Kidney capillary endothelial cell (primary cell): ENCODE results near the gene CLEC2A.

ENCODE experiments used
- DNase-seq: peaks from one replicate; pipeline ENCODE4 v3.0.0-alpha.2; 2018; ENCODE audit warnings: low spot score

The CLEC2A gene

DNA sequence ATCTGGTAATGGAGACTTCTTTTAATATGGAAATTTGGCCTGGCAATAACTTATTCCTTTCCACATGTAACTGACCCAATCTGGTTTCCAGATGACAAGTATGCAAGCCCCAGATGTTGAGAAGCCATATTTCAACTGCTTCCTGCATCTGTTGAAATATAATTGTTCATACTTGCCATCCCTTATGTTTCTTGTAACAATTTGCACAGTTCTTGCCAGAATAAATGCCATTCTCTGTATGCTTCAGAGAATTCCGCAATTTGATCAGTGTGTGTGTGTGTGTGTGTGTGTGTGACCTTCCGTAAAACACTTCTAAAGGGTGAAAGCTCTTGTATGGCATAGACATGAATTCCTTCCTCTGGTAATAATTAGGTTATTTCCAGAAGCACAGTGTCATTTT is 1.8 kb upstream of the CLEC2A start:
- DNase-seq, result no peak

DNA sequence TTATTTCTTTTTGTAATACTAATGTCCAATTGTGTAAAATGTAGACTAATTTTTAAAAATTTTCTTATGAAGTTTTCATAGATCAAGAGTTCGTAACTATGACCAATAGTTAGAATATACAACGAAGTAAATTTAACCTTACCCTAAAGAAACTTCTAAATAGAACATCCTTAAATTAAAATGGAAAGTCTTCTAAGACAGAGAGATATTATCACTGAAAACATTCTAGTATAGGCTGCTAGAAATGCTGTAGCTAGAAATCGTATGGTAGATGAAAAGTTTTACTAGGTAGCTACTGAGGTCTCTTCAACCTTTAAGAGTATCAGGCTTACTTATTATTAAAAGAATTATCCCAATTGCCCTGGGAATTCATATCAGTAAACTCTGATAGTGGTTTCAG is 925 bp downstream of the CLEC2A start:
- DNase-seq, result no peak

DNA sequence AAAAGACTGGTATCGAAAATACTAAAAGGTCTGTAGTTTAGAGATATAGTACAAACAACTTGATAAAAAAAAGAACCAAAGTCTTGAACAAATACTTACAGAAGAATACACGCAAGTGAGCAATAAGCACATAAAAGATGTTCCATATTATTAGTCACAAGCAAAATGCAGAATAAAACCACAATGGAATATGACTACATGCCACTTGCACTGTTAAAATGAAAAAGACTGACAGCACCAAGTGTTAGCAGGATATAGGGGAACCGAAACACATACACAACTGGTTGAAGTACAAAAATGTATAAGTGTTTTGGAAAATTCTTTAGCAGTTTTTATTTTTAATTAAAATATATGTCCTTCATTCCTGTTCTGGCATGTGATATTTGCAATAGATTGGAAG is 3.6 kb downstream of the CLEC2A start:
- no peak for DNase-seq

DNA sequence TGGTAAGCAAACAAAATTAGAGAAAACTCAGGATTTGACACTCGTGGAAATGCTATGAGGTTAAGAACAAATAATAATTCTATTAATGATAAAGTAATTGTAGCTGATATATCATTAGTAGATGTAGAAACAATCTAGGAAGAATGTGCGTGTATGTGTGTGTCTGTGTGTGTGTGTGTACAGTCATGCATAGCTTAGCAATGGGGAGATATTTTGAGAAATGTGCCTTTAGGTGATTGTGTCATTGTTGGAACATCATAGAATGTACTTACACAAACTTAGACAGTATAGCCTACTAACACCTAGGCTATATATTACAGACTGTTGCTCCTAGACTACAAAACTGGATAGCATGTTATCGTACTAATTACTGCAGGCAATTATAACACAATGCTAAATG is 5.3 kb downstream of the CLEC2A start:
- no peak for DNase-seq

DNA sequence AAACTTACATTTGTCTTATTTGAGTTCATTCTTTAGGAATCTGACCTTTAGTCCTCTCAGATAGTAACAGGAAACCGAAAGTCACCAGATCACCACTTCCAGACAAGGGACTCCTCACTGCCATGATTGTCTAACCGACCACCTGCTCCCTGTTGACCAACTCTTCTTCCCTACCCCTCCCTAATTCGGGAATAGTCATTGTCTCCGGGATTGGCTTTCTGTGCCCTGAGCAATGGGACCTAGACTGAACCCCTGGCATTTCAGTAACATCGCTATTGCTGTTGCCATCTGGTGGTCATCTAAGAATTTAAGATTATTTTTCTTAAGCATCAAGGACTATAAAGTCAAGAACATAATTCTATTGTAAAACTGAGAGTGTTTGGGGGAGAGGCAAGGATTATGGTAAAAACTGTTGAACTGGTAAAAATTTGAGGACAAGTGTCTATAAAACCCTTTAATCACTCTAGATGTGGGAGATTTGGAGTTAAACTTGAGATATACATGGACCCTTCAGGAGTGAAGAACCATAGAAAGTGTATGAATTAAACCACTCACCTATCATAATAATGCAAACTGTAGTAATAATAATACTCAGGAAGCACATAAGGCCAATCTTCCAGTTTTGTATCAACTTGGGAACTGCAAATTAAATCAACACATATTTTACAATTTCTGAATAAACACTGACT is 6.3 kb downstream of the CLEC2A start:
- peak; percentile 38 for DNase-seq

DNA sequence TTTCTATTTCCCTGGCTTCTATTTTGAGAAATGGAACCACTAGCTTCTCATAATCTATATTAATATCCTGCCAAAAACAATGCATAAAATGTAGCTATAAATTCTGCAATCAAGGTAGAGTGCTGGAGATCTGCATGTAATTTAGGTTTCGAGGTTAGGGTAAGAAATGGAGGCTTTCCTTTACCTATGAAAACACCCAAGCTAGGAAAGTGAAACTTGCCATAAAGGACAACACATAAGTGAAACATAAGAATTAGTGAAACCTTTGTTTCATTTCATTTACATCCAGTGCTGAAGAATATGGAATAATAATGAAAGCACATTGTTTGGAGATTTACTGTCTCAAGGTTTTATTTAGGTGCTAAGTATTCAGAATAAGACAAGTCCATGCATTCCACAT is 9.7 kb downstream of the CLEC2A start:
- DNase-seq, result no peak

DNA sequence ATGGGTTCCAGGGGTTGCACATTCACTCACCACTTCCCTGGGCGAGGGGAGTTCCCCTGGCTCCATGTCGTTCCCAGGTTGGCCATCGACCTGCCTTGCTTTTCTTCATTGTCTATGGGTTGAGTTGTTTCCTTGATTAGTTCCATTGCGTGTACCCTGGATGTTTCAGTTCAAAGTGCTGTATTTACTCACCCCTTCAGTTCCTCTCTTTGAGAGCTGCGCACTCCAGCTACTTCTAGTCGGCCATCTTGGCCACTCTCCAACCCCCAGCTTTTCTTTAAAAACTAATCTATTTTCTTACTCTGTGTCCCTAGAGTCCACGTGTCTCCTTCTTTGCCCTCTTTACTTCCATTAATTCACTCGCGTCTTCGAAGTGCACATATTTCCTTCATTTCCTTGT is 11.7 kb downstream of the CLEC2A start:
- no peak for DNase-seq

DNA sequence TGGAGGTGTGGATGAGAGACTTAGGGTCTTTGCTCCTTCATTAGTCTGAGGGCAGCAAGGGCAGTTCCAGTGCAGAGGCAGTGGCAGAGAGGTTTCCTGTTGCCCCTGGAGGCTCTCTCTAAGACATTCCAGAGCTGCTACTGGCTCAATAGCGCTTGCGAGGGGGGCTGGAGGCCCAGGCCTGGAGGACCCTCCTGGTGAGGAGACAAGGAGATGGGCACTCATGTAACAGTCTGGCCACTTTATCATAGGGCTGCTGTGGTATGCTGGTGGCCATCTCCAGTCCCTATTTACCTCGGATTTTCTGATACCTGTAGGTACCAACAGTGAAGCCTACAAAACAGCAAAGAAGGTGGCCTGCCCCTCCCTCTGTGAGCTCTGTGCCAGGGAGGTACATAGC is 12.7 kb downstream of the CLEC2A start:
- DNase-seq, result no peak

DNA sequence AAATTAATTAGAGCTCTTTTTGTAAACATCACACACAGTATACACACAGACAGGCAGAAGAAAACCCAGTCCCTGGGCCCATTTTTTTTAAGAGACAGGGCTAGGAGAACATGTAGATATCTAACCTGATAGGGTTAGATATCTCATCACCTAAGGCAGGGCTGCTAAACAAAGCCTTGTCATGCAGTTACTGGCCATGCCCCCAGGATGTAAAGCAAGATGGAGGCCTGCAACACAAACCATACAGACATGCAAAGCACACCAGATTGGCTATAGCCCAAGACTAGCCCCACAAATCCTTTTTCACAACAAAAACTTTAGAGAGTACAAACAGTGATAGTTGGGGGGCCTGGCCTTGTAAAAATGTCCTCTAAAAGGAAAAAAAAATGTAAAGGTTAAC is 20.5 kb downstream of the CLEC2A start:
- DNase-seq, result no peak

DNA sequence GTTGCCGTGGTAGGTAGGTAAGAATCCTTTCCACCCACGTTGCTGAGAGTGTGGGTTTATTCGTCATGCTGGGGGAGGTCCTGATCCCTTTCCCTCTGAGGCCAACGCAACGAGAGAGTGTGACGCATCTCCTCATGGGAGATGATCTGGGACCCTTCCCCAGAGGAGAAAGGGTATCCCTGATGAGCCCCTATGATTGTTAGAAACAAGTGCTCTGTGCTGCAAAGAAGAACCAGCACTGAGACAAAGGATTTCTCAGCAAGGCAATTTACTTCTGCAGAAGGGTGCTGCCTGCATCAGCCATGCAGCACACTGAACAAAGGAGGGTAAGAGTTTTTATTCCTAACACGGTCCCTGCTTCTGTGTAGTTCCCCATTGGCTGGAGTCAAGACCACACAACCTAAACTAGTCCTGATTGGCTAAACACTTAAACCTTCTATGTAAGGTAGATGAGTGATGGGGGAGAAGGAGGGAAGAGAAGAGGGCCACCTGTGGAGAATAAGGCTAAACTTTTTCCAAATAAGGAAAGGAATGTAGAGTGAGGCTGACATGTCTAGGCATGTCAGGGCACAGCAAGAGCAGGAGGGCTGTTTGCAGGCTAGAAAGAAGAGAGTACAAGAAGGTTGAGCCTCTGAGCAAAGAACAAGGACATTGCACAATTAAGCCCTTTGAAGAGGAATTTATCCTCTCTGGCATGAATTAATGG is 21.3 kb downstream of the CLEC2A start:
- DNase-seq, result no peak

DNA sequence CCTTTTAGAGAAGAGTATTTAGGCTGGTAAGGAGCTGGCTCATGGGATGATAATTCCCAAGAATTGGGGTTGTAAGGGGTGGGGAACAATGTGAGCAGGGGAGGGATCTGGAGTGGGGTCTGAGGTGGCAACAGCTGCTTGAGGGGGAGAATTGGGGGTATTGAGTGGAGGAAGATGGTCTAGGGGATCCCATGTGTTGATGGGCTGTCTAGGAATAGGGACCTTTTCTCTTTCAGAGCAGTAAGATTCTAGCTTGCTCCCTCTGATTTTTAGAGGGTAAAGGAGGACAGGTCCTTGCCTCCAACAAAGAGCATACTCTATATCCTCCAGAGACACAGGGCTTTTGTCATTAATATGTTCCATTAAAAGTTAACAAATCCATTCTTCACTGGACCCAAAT is 22.4 kb downstream of the CLEC2A start:
- DNase-seq, result no peak

DNA sequence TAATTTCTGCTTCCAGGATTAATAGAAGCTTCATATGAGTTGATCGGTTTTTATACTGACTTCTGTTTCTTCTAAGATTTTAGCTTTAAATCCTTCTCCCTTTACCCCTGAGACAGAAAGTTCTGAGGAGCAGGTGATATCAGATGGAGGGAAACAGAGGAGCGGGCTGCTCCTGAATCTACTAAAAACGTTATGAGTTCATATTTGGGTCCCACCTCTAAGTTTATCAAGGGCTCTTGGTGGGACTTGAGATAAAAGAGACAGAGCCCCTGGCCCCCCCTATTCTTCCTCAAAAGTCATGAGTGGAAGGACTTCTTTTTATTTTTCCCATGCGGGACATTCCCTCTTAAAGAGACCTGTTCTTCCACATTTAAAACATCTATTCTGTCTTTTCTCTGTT is 23.8 kb downstream of the CLEC2A start:
- no peak for DNase-seq

DNA sequence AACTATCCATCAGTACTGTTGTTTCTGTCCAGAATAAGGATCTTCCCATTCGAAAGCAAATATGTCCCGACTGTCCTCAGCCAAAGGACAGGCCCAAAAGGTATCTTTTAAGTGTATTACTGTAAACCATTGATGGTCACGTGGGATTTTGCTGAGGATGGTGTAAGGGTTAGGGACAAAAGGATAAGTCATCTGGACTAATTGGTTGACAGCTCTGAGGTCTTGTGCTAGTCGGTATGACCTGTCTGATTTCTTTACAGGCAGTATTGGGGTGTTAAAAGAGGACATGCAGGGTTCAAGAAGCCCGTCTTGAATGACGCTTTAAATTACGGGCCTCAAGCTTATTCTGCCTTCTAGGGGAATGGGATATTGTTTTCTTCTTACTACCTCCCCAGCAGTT is 24.4 kb downstream of the CLEC2A start:
- DNase-seq, result no peak

DNA sequence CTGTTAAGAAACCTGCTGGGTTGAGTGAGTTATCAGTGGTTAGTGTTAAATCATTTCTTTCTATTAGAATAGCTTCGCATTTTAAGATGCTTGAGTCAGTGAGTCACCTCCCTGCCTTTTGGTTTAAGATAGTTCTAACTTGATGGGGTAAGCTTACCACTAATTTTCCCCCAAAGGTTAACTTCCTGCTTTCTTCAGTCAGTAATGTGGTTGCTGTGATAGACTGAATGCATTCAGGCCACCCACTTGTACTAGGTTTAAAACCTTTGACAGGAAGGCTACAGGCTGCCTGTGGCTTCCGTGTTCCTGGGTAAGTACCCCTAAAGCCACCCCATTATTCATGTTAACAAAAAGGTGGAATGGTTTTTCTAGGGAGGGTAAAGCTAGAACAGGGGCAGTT is 25.3 kb downstream of the CLEC2A start:
- no peak for DNase-seq

DNA sequence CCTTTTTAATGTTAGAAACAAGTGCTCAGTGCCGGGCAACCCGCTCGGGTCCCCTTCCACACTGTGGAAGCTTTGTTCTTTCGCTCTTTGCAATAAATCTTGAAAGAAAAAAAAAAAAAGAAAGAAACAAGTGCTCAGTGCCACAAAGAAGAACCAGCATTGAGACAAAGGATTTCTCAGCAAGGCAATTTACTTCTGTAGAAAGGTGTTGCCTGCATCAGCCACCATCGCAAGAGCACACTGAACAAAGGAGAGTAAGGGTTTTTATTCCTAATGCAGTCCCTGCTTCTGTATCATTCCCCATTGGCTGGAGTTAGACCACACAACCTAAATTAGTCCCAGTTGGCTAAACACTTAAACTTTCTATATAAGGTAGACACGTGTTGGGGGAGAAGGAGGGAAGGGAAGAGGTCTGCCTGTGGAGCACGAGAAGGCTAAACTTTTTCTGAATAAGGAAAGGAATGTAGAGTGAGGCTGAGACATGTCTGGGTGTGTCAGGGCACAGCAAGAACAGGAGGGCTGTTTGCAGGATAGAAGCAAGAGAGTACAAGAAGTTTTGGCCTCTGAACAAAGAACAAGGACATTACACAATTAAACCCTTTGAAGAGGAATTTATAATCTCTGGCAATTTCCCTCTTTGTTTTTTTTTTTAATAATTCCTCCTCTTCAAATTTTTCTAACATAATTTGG is 29.5 kb downstream of the CLEC2A start:
- DNase-seq, result no peak

DNA sequence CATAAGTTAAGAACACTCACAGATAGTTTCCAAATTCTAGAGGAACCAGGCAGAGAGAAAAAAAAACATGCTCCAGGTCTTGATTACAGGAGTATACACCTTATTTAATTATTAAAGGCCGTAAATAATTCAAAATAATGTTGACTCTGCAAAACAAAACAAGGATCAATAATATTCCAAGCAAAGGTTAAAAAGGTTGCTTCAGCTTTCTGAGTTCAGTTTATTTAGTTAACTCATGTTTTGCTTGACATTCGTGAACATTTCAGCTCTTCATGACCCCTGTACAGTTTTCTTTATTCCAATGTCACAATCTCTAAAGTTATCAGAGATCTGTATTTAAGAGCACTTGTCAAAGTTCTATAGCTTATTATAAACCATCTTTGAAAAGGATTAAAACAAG is 31.2 kb downstream of the CLEC2A start:
- DNase-seq, result no peak

DNA sequence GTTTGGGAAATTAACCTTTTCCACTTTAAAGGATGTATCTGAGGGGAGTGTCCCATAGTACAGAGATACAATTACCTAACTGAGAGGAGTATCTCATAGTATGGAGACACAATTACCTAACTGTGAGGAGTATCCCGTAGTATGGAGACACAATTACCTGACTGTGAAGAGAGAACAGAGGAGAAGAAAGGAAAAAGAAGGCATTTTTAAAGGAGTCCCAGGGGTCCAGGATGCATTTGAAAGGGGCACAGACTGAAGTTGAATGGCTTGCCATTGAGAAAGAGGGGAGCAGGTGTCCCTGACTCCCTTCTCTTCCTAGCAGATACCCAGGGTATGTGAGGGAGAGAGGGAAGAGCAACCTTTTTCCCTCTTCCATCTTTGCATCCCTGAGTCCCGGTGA is 33.0 kb downstream of the CLEC2A start:
- DNase-seq, result no peak

DNA sequence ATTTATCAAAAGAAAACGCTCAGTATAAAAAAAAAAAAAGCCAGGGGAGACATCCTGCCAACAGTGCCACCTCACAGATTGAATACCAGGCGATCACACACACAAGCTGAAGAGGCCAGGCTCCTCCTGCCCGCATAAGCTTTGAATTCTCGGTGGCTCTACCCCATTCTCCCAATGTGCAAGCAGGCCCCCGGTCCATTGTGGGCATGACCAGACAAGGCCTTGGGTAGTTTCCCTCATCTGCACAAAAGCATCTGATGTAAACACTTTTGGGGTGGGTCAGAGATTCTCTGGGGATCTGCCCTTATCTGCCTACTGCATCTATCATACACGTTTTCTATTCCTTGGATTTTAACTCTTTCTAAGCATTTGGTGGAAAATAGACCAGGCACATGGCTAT is 34.6 kb downstream of the CLEC2A start:
- DNase-seq, result no peak

DNA sequence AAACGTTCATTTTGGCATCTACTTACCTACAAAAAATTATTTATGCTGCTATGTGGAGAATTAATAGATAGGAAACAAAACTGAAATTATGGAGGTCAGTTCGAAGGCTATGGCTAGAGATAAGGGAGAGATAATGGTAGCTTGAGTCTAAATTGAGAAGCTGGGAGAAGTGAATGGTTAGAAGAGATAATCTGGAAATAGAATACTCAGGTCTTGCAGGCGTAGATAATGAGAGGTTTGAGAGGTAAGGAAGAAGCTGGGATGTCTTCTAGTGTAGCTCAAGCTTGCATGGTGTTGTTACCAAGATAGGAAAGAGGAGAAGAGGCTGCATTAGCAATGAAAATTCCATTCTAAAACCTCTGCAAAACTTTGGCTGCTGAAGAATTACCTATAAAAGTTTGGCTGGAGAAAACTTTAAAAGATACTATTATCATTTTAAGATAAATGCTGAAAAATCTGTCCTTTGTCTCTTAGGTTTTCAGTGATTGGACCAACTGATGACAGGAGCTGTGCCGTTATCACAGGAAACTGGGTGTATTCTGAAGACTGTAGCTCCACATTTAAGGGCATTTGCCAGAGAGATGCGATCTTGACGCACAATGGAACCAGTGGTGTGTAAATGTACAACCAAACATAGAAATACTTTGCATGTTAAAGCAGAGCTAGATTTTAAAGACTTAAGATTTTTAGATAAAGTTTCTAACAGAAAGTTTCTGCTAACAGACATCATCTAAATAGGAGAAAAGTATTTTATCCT is 36.8 kb downstream of the CLEC2A start:
- DNase-seq, result no peak

DNA sequence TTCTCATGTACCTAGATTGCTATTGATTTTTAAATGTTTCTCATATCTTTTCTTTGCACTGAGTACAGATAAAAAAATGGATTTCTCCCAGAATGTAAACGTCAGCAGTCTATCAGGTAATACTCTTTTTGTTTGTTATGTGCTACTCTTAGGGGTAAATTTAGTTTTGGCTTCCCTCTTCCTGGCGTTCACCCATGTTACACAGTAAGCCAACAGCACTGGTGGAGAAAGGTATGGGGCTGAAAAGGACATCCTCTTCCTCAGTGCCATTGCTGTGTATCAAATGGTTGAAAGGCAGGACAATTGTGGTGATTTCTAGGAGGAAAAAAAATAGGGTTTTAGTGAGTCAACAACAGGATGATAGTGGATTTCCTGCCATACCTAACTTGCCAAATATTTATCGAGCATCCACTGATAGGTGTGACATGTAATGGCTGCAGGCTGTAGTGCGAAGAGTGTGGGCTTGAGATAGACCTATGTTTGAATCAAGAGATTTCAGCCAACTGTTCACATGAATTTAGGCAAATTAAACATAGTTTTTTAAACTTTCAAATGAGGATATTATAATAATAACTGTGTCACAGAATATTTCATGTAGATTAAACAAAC is 43.4 kb downstream of the CLEC2A start:
- DNase-seq, result no peak

DNA sequence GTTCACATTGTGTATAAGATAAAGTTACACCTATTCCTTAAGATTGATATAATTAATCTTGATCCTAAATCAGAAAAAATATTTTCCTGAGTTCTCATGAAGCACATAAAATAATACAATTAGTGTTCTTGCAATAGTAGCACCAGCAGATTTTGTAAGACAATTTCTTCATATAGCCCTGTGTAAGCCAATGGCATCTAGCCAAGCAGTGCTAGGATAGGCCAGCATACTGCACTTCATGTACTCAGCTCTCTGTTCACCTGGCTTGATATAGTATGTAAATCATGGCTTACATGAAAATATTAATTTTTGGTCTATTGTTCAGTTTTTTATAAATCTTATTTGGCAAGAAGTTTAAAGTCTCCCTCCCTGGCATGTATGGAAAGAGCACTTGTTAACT is 49.0 kb downstream of the CLEC2A start:
- no peak for DNase-seq

DNA sequence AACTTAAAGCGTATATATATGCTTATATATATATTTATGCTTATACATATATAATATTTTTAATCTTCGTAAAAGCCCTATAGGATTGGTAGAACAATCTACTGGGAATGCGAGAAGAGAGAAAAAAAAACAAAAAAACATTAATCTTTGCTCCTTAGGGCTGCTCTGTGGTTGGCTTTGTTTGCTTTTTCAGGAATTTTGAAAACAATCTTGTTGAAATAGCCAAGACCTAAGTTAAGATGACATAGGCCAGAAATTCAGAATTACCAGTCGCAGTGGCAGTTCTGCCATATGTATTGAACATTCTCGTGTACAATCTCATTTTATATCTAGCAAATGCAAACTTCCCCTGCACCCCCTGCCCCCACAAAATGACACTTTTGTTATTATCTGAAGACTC is 50.2 kb downstream of the CLEC2A start:
- DNase-seq, result no peak
